Testis (tissue), 3 donors: Measurements from ENCODE around the gene FOXI1. TPM values are rescaled to one million over a fixed set of nuclear protein-coding genes. Genes with fewer than 3 reads are reported as not detected.

Experiments
- DNase-seq: peaks from one replicate; pipeline ENCODE4 v3.0.0-alpha.2; 2019
- H3K27ac ChIP-seq, 2 donors: fragments of 200-600 bp; sonication (generic); one replicate each; pipeline ENCODE4 v1.5.1; 2019
- H3K27me3 ChIP-seq: fragments of 200-600 bp; sonication (generic); one replicate; pipeline ENCODE4 v1.5.1; 2019
- H3K36me3 ChIP-seq: fragments of 200-600 bp; sonication (generic); one replicate; pipeline ENCODE4 v1.5.1; 2017; ENCODE audit warnings: low read depth; ENCODE audit errors: missing control alignments
- H3K4me1 ChIP-seq: fragments of 200-600 bp; sonication (generic); one replicate; pipeline ENCODE4 v1.5.1; 2019
- H3K4me3 ChIP-seq, 2 donors: fragments of 200-600 bp; sonication (generic); one replicate each; pipeline ENCODE4 v1.5.1; 2017 to 2019
- H3K9me3 ChIP-seq: fragments of 200-600 bp; sonication (generic); one replicate; pipeline ENCODE4 v1.5.1; 2017
- CTCF ChIP-seq, 3 experiments: fragments of 450-650 bp in 2 of 3; fragments of 200-600 bp in 1 of 3; sonication (generic) in 1 of 3; IDR thresholded peaks; one replicate each; pipeline ENCODE4 v1.5.1; 2016 to 2019; ENCODE audit warnings: antibody characterized with exemption in 3 of 3, mild to moderate bottlenecking in 2 of 3, moderate library complexity in 1 of 3
- POLR2A ChIP-seq: fragments of 450-650 bp; IDR thresholded peaks from one replicate; pipeline ENCODE4 v1.6.1; 2017; ENCODE audit warnings: antibody characterized with exemption, mild to moderate bottlenecking, moderate library complexity
- WGBS, 2 donors: methylation state at CpG; one replicate each; pipeline ENCODE4 v1.1.5; 2018; 5-methylcytosine and 5-hydroxymethylcytosine counted together
- intact Hi-C: fragments of 100-400 bp; cut with DNase I; formaldehyde crosslinking; loops from one replicate; pipeline ENCODE4 v1.15.1; 2023; ENCODE audit warnings: low total_unique reads
- polyA plus RNA-seq: library from polyadenylated mRNA; stranded (reverse); fragments of 350-450 nt; fragmentation: Illumina TruSeq; extraction: RNeasy Lipid Tissue Mini Kit (QIAGEN cat#74804); gene quantifications from one replicate; pipeline ENCODE4 v1.2.3, GENCODE V29; 2014; ENCODE audit warnings: low read depth, low replicate concordance; ENCODE audit not compliant: insufficient read depth
- total RNA-seq, 2 donors: library from RNA; depleted of rRNA; stranded (reverse); fragments of >200 nt; gene quantifications; one replicate each; pipeline ENCODE4 v1.2.3, GENCODE V29; 2016

Gene FOXI1
- total and polyA plus RNA-seq, 3 donors from 2014 or later = 0.19 to 0.26 TPM; not detected in 1

- no peaks in the 10 kb centered on the region for H3K4me1 ChIP-seq
- no peak for DNase-seq
- intact Hi-C loops = no loop called here
These were observed 4.8 kb downstream of the FOXI1 start for GRCh38 chr5:170110403-170111087.

GRCh38 chr5:170111088-170111785 is 5.5 kb downstream of the FOXI1 start:
- no peak overlapping the region for H3K4me3 ChIP-seq
- H3K36me3 ChIP-seq = no peaks in the 10 kb centered on the region
- 68 to 71% methylated on average over 8 of the region's 8 CpGs for WGBS, 2 donors
- H3K27ac ChIP-seq = no peak overlapping the region
- no peak for TF ChIP-seq CTCF (IDR thresholded peaks at IDR 0.05)
- no peak for TF ChIP-seq POLR2A
- H3K4me1 ChIP-seq = no peaks in the 10 kb centered on the region
- no peak for DNase-seq
- no peaks in the 10 kb centered on the region for H3K9me3 ChIP-seq
- no peaks in the 10 kb centered on the region for H3K27me3 ChIP-seq
- intact Hi-C loops = no loop called here

More at GRCh38 chr5:170110403-170111087, 4.8 kb downstream of the FOXI1 start:
- TF ChIP-seq CTCF (IDR thresholded peaks at IDR 0.05) (no peak), POLR2A (no peak)
- WGBS, 2 donors = 70 to 83% methylated on average over 3 of the region's 3 CpGs
- Histone ChIP-seq H3K27me3 (no peaks in the 10 kb centered on the region), H3K4me3 (no peak overlapping the region), H3K27ac (no peak overlapping the region), H3K36me3 (no peaks in the 10 kb centered on the region), H3K9me3 (no peaks in the 10 kb centered on the region)

GRCh38 chr5:170112876-170113521 is 7.3 kb downstream of the FOXI1 start:
- intact Hi-C loops = no loop called here
- Histone ChIP-seq H3K27me3 (no peaks in the 10 kb centered on the region), H3K4me3 (no peak overlapping the region), H3K36me3 (no peaks in the 10 kb centered on the region), H3K9me3 (no peaks in the 10 kb centered on the region), H3K27ac (no peak overlapping the region), H3K4me1 (no peaks in the 10 kb centered on the region)
- WGBS, 2 donors = 80% methylated on average over 4 to 6 of the region's 6 CpGs
- no peak for TF ChIP-seq CTCF (IDR thresholded peaks at IDR 0.05)
- no peak for TF ChIP-seq POLR2A
- no peak for DNase-seq

- WGBS, 2 donors = 85 to 90% methylated on average over 3 of the region's 3 CpGs
- Histone ChIP-seq H3K9me3 (no peaks in the 10 kb centered on the region), H3K27me3 (no peaks in the 10 kb centered on the region), H3K4me3 (no peak overlapping the region), H3K27ac (no peak overlapping the region), H3K36me3 (no peaks in the 10 kb centered on the region), H3K4me1 (no peaks in the 10 kb centered on the region)
- TF ChIP-seq POLR2A (no peak), CTCF (IDR thresholded peaks at IDR 0.05) (no peak)
- no peak for DNase-seq
- intact Hi-C loops = no loop called here
These were observed 7.8 kb downstream of the FOXI1 start for GRCh38 chr5:170113522-170113900.
